ENCODE data around the gene ARFIP2.

DNA sequence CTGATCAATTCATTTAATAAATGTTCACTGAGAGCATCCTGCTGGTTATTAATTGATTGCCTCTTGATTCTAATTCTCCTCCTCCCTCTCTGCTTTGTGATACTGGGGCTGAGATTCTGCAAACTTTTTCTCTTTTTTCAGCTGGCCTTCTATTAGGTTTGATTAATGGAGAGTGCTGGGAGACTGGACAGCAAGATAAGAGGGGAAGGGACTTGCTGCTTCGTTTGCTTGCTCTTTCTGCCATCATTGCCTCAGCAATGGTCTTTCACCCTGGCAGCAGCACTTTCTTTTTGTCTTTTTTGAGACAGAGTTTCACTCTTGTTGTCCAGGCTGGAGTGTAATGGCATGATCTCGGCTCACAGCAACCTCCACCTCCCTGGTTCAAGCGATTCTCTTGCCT is 23.0 kb upstream of the ARFIP2 start:
- no peak for TF ChIP-seq POLR2AphosphoS5 (IDR thresholded peaks at IDR 0.05; ENCODE audit: insufficient read depth in 1 of 2, low read depth in 1 of 2)
- TF ChIP-seq, protein P1, sequence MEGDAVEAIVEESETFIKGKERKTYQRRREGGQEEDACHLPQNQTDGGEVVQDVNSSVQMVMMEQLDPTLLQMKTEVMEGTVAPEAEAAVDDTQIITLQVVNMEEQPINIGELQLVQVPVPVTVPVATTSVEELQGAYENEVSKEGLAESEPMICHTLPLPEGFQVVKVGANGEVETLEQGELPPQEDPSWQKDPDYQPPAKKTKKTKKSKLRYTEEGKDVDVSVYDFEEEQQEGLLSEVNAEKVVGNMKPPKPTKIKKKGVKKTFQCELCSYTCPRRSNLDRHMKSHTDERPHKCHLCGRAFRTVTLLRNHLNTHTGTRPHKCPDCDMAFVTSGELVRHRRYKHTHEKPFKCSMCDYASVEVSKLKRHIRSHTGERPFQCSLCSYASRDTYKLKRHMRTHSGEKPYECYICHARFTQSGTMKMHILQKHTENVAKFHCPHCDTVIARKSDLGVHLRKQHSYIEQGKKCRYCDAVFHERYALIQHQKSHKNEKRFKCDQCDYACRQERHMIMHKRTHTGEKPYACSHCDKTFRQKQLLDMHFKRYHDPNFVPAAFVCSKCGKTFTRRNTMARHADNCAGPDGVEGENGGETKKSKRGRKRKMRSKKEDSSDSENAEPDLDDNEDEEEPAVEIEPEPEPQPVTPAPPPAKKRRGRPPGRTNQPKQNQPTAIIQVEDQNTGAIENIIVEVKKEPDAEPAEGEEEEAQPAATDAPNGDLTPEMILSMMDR (IDR thresholded peaks at IDR 0.05): no peak
